Daoy (cell line): ENCODE data around the gene KLLN. TPM values are rescaled to one million over a fixed set of nuclear protein-coding genes. Genes with fewer than 3 reads are reported as not detected.
"Not testable (repeated sequence)": the region's sequence is repeated elsewhere in the genome, so short reads cannot be mapped to it uniquely, and the experiment has no call there.

Experiments used
- DNase-seq: peaks from one replicate; pipeline ENCODE4 v3.0.0-alpha.2; 2015; ENCODE audit warnings: low read depth
- total RNA-seq: library from RNA; depleted of rRNA; stranded (reverse); fragments of >200 nt; shearing (Covaris generic); gene quantifications from 2 replicates; pipeline ENCODE4 v1.2.3, GENCODE V29; 2014; rRNA removed

Gene KLLN, protein sequence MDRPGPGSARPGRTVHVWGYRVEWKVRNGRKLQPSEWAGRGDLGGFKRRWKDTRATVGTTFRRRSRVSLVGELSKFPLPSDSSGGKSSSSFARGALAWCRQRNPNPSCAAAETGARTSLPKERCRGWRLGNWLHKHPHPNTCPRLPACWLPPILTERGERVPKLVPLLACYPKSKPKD
- 0.12 TPM in 1 of 2 replicates, not detected in the other for total RNA-seq

DNA sequence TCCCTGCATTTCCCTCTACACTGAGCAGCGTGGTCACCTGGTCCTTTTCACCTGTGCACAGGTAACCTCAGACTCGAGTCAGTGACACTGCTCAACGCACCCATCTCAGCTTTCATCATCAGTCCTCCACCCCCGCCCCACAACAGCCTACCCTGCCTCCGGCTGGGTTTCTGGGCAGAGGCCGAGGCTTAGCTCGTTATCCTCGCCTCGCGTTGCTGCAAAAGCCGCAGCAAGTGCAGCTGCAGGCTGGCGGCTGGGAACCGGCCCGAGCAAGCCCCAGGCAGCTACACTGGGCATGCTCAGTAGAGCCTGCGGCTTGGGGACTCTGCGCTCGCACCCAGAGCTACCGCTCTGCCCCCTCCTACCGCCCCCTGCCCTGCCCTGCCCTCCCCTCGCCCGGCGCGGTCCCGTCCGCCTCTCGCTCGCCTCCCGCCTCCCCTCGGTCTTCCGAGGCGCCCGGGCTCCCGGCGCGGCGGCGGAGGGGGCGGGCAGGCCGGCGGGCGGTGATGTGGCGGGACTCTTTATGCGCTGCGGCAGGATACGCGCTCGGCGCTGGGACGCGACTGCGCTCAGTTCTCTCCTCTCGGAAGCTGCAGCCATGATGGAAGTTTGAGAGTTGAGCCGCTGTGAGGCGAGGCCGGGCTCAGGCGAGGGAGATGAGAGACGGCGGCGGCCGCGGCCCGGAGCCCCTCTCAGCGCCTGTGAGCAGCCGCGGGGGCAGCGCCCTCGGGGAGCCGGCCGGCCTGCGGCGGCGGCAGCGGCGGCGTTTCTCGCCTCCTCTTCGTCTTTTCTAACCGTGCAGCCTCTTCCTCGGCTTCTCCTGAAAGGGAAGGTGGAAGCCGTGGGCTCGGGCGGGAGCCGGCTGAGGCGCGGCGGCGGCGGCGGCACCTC is at the start of gene KLLN, which contains the start of gene PTEN:
KLLN (minus strand) TSS at position 481 of the 891 bp plus-strand sequence. CDS start 1,046 bp downstream, outside the sequence.
PTEN (plus strand) TSS at position 573 of the 891 bp plus-strand sequence. CDS start 845 bp downstream, outside the sequence.
- DNase-seq, result peak; percentile 88

DNA sequence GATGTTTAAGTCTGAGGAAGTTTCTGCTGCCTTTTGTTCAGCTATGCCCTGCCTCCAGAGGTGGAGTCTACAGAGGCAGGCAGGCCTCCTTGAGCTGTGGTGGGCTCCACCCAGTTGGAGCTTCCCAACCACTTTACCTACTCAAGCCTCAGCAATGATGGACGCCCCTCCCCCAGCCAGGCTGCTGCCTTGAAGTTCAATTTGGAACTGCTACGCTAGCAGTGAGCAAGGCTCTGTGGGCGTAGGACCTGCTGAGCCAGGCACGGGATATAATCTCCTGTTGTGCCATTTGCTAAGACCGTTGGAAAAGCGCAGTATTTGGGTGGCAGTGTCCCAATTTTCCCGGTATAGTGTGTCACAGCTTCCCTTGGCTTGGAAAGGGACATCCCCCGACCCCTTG is 40.1 kb upstream of the KLLN start:
- DNase-seq, result not testable (repeated sequence)

DNA sequence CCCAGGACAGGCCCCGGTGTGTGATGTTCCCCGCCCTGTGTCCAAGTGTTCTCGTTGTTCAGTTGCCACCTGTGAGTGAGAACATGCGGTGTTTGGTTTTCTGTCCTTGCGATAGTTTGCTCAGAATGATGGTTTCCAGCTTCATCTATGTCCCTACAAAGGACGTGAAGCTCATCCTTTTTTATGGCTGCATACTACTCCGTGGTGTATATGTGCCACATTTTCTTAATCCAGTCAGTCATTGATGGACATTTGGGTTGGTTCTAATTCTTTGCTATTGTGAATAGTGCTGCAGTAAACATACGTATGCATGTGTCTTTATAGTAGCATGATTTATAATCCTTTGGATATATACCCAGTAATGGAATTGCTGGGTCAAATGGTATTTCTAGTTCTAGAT is 34.6 kb upstream of the KLLN start:
- not testable (repeated sequence) for DNase-seq

DNA sequence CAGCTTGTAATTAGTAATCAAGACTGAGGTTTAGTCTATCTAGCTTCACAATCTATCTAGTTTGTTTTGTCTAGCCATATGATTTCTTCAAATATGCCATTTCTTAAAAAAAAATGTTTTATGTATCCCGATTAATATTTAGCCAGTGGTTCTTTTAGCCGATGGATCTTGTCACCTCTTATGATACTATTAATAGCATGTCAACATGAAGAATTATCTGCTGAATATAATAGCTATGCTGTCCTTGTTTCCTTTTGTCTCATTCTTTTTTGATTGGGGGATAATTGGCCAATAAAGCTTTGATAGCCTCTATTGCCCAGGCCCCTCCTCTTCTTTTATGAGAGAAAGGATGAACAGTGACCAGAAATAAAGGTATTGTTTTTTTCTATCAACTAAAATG is 32.9 kb upstream of the KLLN start:
- no peak for DNase-seq

DNA sequence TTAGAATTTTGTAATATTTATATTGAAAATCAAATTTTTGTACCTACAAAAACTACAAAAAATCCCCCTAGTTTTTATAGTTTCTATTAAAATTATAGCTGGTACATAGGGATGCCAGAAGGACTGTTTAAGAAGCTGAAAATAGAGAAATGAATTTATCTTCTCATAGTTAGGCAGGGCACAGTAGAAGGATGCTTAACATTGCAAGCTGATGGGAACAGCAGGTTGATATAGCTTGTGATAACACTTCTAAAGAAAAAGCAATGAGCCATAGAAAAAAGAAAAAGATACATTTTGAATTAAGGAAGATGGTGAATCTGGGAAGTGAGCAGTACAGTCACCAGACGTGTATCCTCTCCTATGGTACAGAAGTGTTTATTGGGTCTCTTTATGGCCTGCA is 32.1 kb upstream of the KLLN start:
- no peak for DNase-seq

DNA sequence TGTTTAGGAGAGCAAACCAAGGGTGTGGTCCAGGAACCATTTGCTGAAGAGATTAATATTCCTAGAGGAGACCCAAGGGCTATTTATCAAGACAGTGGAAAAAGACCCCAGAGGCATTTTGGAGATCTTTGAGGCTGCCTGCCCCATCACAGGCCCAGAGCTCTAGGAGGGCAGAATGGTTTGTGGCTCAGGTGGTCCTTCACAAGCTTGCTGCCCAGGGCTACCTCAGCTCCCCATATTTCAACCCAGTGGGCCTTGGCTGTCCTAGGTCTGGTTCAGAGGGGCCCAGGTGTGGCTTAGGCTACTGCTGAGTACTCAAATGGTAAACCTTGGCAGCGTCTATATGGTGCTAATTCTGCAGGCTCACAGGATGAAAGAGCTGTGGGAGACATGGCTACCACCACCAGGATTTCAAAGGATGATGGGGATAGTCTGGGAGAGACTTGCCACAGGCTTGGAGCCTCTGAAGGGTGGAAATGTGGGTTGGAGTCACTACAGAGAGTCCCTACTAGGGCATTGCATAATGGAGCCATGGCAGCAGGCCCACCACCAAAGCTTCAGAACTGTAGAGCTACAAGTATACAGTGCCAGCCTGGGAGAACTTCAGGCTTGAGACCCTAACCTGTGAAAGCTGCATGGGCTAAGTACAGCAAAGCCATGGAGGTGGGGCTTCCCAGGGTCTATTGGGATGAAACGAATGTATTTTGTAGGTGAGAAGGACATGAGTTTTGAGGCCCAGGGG is 24.4 kb upstream of the KLLN start:
- DNase-seq, result no peak

DNA sequence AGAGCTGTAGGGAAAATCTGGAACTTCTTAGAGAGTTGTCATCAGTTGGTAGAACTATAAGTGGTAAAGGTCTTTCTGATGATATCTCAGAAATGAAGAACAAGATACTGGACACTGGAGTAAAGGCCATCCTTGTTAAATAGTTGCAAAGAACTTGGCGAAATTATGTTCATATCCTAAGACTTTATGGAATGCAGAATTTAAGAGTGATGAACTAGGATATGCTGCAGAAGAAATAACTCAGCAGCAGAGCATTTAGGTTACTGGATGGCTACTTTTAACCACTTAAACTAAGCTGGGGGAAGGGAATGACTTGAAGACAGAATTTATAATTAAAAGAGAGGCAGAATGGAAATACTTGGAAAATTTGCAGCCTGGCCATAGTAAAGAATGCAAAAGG is 23.8 kb upstream of the KLLN start:
- DNase-seq, result no peak

DNA sequence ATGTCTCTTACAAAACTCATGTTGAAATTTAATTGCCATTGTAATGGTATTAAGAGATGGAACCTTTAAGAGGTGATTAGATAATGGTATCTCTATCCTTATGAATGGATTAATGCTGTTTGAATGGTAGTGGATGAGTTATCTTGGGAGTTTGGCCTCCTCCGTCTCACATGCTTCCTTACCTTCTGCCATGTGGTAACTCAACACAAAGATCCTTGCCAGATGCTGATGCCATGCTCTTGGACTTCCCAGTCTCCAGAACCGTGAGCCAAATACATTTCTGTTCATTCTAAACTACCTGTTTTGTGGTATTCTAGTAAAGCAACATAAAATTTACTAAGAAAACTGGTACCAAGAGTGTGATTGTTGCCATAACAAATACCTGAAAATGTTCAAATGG is 23.3 kb upstream of the KLLN start:
- no peak for DNase-seq

DNA sequence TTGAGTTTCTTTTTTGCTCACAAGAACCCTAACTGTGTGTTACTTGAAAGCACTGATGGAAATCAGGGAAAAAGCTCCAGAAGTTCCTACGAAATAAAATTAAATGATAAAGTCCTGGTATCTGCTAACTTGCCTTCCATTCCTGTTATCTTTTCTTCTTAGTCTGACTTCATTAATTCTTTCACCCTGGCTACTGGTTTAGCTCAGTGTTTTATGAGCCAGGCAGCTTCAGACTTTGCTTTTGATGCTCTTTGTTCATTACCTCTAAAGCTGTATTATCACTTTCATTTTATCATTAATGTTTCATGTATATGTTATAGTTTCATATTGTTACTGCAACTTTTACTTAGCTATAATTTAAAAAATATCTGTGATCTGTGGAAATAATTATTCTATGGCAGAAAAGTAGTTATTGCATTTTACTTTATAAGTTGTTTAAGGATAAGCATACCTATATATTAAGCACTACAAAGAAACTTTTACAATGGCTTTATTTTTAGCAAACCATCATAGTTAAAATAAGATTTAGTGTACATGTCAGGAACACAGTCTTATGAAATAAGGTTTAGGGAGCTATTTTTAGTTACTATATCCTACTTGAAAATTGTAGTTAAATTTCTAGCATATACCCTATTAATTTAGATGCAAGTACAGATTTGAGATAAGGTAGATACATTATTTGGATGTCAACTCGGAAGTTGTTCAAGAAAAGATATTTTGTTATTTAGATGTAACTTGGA is 19.4 kb upstream of the KLLN start:
- DNase-seq, result no peak

DNA sequence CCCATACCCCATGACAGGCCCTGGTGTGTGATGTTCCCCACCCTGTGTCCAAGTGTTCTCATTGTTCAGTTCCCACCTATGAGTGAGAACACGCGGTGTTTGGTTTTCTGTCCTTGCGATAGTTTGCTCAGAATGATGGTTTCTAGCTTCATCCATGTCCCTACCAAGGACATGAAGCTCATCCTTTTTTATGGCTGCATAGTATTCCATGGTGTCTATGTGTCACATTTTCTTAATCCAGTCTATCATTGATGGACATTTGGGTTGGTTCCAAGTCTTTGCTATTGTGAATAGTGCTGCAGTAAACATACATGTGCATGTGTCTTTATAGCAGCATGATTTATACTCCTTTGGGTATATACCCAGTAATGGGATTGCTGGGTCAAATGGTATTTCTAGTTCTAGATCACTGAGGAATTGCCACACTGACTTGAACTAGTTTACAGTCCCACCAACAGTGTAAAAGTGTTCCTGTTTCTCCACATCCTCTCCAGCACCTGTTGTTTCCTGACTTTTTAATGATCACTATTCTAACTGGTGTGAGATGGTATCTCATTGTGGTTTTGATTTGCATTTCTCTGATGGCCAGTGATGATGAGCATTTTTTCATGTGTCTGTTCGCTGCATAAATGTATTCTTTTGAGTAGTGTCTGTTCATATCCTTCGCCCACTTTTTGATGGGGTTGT is 18.2 kb upstream of the KLLN start:
- not testable (repeated sequence) for DNase-seq

DNA sequence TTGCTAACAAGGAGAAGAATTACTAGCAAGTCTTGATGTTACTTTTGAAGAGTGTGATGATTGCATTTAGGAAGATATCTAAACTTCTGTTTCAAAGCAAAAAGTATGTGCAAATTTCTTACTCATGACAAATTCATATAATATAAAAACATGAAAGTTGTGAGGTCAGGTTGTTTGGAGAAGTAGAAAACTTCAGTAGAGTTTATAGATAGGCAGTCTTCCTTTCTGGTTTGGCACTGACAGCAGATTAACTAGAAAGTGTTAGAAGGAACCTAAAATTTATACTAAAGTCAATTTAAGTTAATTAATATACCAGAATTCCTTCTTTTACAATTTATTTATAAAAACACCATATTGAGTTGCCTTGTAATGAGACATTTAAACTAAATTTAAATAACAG is 17.0 kb upstream of the KLLN start:
- no peak for DNase-seq

DNA sequence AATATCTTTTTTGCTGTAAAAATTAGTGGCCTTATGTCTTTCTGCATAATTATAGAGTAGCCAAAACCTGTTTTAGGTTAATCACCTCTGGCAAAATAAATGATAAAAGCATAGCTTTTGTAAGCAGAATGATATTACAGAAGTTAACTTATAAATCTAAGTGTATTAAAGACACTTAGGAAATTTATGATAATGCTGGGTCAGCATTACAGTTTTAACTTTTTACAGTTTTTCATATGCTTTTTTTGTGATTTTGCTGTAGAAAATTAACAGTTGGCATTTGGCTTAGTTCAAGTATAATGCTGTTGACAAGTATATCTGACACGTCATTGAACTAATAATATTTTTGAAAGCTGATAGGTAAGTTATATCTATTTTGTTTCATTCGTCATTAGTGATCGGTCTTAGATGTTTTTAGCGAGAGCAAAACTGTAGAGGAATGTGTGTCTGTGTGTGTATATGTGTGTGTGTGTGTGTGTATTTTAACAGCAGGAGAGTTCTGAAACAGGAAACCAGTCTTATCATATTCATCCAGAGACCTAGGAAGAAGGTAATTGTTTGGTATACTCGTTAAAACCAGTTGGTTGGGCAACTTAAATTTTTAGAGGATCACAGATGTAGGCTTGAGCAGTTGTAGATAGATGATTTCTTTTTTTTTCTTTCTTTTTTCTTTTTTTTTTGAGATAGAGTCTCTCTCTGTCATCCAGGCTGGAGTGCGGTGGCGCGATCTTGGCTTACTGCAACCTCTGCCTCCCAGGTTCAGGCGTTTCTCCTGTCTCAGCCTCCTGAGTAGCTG is 15.5 kb upstream of the KLLN start:
- DNase-seq, result no peak

DNA sequence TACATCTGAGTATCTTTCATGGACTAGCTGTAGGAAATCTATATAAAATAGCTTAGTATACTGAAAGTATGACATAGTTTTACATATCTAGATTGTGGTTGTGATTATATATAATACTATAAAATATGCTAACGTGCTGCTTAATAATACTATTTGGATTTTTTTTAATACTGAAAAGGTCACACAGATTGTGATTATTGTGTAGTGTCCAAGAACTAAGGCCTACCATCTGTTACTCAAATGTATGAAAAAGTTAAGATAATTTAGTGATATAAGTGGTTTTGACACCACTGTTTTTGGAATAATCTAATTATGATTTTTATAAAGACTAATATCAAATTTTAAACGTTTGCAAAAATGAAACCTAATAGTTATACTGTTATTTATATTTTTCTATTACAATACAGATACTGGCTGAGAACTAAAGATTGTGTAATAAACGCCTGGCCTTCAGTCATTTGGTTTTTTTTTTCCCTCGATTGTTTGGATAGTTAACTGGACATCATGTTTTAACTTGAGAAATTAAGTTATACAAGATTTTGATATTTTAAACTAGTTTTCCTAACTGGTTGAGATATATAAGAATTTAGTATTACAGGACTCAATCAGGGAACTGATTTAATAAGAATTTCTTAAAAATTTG is 12.7 kb upstream of the KLLN start:
- DNase-seq, result no peak

DNA sequence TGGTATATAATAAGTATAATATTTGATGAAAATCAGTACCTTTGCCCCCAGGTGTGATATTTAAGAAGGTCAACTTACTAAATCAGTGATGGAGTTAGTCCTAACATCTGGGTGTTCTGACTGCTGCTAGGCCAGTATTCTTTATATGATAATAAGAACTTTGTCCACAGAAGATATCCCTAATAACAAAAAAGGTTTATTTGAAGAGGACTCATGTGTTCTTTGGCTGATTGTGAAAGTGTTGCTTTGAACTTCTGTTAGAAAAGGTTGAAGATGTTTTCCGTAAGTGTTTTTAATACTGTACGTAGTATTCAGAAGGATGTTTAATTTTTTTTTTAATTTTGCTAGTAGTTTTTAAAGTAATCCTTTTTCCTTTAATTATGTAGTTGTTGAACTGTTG is 10.3 kb upstream of the KLLN start:
- DNase-seq, result no peak

DNA sequence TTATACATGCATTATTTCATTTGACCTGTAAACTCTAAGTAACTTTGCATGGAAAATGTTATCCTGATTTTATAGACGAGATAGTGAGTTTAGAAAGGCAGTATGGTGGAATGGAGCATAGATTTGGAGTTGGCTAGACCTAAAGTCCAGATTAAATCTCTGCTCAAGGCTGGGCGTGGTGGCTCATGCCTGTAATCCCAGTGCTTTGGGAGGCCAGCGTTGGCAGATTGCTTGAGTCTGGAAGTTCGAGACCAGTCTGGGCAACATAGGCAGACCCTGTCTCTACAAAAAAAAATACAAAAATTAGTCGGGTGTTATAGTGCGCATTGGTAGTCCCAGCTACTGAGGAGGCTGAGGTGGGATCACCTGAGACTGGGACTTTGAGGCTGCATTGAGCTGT is 9.5 kb upstream of the KLLN start:
- DNase-seq, result no peak

DNA sequence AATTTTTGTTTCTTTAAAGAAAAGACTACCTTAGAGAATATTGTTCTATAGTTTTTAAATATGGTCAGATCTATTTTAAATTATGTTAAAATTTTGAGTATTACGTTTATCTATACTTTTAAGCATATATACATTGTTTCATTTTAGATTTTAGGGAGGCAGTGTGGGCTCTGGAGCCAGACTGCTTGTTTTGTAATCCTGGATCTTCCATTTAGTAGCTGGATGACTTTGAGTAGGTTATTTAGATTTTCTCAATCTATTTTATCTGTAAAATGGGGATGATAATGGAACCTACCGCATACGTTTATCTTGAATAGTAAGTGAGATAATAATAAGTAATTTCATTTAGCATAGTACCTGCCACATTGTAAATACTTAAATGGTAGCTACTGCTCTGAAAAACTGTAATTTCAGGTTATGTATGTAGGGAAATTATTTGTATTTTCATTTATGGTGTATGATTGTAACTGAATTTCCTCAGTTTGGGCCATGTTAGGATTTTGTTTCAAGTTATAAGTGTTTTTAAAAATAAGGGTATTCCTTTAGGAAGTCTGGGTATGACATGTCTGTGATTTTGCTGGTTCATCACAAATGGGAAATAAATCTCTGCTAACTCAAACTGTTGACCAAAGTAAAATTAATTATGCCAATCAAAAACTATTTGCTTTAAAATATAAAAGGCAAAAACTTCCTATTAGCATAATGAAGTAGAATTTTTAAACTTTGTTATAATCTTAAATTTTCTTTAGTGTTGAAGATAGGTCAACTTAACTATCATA is 6.6 kb upstream of the KLLN start:
- DNase-seq, result no peak

DNA sequence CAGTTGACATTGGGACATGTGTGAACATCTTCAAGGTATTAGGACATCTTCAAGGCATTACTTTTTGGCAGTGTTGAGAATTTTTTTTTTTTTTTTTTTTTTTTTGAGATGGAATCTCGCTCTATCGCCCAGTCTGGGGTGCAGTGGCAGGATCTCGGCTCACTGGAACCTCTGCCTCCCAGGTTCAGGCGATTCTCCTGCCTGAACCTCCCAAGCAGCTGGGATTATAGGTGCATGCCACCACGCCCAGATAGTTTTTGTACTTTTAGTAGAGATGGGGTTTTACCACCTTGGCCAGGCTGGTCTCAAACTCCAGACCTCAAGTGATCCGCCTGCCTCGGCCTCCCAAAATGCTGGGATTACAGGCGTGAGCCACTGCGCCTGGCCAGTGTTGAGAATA is 5.8 kb upstream of the KLLN start:
- DNase-seq, result not testable (repeated sequence)

DNA sequence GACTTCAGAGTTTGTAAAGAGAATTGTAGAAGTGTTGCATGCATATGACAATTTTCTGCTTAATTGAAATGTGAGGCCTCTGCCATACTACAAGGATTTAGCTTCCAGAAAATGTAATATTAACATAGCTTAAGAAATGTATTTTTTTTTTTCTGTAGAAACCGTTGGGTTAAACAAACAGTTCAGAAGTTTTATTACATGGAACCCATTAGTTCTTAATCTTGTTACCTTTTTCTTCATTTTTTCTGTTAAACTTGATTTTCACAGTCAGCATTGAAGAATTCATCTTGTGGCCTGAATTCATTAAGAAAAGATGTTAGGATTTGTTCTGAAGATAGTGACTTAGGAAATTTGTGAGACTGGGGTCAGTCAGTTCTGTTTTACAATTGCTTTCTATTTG is 4.9 kb upstream of the KLLN start:
- no peak for DNase-seq

DNA sequence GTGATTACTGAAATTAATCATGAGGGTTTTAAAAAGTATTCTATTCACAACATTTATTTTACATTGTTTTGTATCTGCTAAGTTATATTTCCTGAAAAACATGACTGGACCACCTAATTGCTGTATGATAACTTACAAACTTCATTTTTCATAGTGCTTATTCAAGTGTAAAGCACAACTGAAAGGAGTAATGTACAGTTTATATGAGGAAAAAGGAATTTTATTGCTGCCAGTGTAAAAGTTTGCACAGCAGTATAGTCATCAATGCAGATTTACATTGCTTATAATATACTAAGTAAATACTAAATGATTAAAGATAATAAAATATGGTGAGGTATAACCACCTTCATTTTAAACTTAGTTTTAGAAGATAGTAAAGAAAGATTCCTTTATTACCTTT is 4.1 kb upstream of the KLLN start:
- DNase-seq, result no peak
